ENCODE measurements around the gene NCOA1.

NCOA1 gene

GRCh38 chr2:24489465-24490180, 1.4 kb upstream of the NCOA1 start:
- Histone ChIP-seq H3K9me3 (ENCODE audit: control insufficient read depth, insufficient read depth, low read length) (no peaks in the 10 kb centered on the region), H3K9ac (ENCODE audit: low read depth, low read length) (peak overlapping the region; percentile 61; the same call in 1 of the 2 replicates), H3K4me1 (ENCODE audit: insufficient read depth, low read length) (no peaks in the 10 kb centered on the region; the same call in 1 of the 2 replicates), H3K36me3 (ENCODE audit: insufficient read depth, low read length) (no peaks in the 10 kb centered on the region)

GRCh38 chr2:24490181-24490689, 819 bp upstream of the NCOA1 start:
- H3K4me1 ChIP-seq (ENCODE audit: insufficient read depth, low read length), result no peaks in the 10 kb centered on the region; the same call in 1 of the 2 replicates
- H3K36me3 ChIP-seq (ENCODE audit: insufficient read depth, low read length), result no peaks in the 10 kb centered on the region
- no peaks in the 10 kb centered on the region for H3K9me3 ChIP-seq (ENCODE audit: control insufficient read depth, insufficient read depth, low read length)
- peak overlapping the region; percentile 61 for H3K9ac ChIP-seq (ENCODE audit: low read depth, low read length)

GRCh38 chr2:24491542-24492420, 727 bp downstream of the NCOA1 start:
- H3K4me1 ChIP-seq (ENCODE audit: insufficient read depth, low read length), result no peaks in the 10 kb centered on the region; the same call in 1 of the 2 replicates
- no peaks in the 10 kb centered on the region for H3K36me3 ChIP-seq (ENCODE audit: insufficient read depth, low read length)
- H3K9me3 ChIP-seq (ENCODE audit: control insufficient read depth, insufficient read depth, low read length), result no peaks in the 10 kb centered on the region
- H3K9ac ChIP-seq (ENCODE audit: low read depth, low read length), result peak overlapping the region; percentile 84

- Histone ChIP-seq H3K36me3 (ENCODE audit: insufficient read depth, low read length) (no peaks in the 10 kb centered on the region), H3K9me3 (ENCODE audit: control insufficient read depth, insufficient read depth, low read length) (no peaks in the 10 kb centered on the region), H3K9ac (ENCODE audit: low read depth, low read length) (peak overlapping the region; percentile 84), H3K4me1 (ENCODE audit: insufficient read depth, low read length) (no peaks in the 10 kb centered on the region; the same call in 1 of the 2 replicates)
Measured at GRCh38 chr2:24492421-24493279, 1.6 kb downstream of the NCOA1 start.

GRCh38 chr2:24493713-24494112, 2.7 kb downstream of the NCOA1 start:
- Histone ChIP-seq H3K36me3 (ENCODE audit: insufficient read depth, low read length) (no peaks in the 10 kb centered on the region), H3K9me3 (ENCODE audit: control insufficient read depth, insufficient read depth, low read length) (no peaks in the 10 kb centered on the region), H3K9ac (ENCODE audit: low read depth, low read length) (no peak overlapping the region), H3K4me1 (ENCODE audit: insufficient read depth, low read length) (no peaks in the 10 kb centered on the region; the same call in 1 of the 2 replicates)

- H3K4me1 ChIP-seq (ENCODE audit: insufficient read depth, low read length), result no peaks in the 10 kb centered on the region; the same call in 1 of the 2 replicates
Measured at GRCh38 chr2:24494410-24494809, 3.4 kb downstream of the NCOA1 start.

GRCh38 chr2:24495451-24495850, 4.4 kb downstream of the NCOA1 start:
- no peak overlapping the region for H3K9ac ChIP-seq (ENCODE audit: low read depth, low read length)
- H3K36me3 ChIP-seq (ENCODE audit: insufficient read depth, low read length), result no peaks in the 10 kb centered on the region
- no peaks in the 10 kb centered on the region for H3K9me3 ChIP-seq (ENCODE audit: control insufficient read depth, insufficient read depth, low read length)
- no peaks in the 10 kb centered on the region; the same call in 1 of the 2 replicates for H3K4me1 ChIP-seq (ENCODE audit: insufficient read depth, low read length)

More at GRCh38 chr2:24494410-24494809, 3.4 kb downstream of the NCOA1 start:
- no peaks in the 10 kb centered on the region for H3K9me3 ChIP-seq (ENCODE audit: control insufficient read depth, insufficient read depth, low read length)
- H3K36me3 ChIP-seq (ENCODE audit: insufficient read depth, low read length), result no peaks in the 10 kb centered on the region
- H3K9ac ChIP-seq (ENCODE audit: low read depth, low read length), result no peak overlapping the region

- H3K9me3 ChIP-seq (ENCODE audit: control insufficient read depth, insufficient read depth, low read length), result no peaks in the 10 kb centered on the region
- no peaks in the 10 kb centered on the region for H3K36me3 ChIP-seq (ENCODE audit: insufficient read depth, low read length)
- H3K4me1 ChIP-seq (ENCODE audit: insufficient read depth, low read length), result no peaks in the 10 kb centered on the region; the same call in 1 of the 2 replicates
- no peak overlapping the region for H3K9ac ChIP-seq (ENCODE audit: low read depth, low read length)
Measured at GRCh38 chr2:24496959-24497358, 5.9 kb downstream of the NCOA1 start.

- no peaks in the 10 kb centered on the region for H3K9me3 ChIP-seq (ENCODE audit: control insufficient read depth, insufficient read depth, low read length)
- no peaks in the 10 kb centered on the region for H3K36me3 ChIP-seq (ENCODE audit: insufficient read depth, low read length)
- no peaks in the 10 kb centered on the region; the same call in 1 of the 2 replicates for H3K4me1 ChIP-seq (ENCODE audit: insufficient read depth, low read length)
- H3K9ac ChIP-seq (ENCODE audit: low read depth, low read length), result no peak overlapping the region
Measured at GRCh38 chr2:24497685-24498084, 6.6 kb downstream of the NCOA1 start.

GRCh38 chr2:24498121-24498520, 7.1 kb downstream of the NCOA1 start:
- no peaks in the 10 kb centered on the region for H3K36me3 ChIP-seq (ENCODE audit: insufficient read depth, low read length)
- H3K9me3 ChIP-seq (ENCODE audit: control insufficient read depth, insufficient read depth, low read length), result no peaks in the 10 kb centered on the region
- H3K9ac ChIP-seq (ENCODE audit: low read depth, low read length), result no peak overlapping the region
- no peaks in the 10 kb centered on the region; the same call in 1 of the 2 replicates for H3K4me1 ChIP-seq (ENCODE audit: insufficient read depth, low read length)

- Histone ChIP-seq H3K36me3 (ENCODE audit: insufficient read depth, low read length) (no peaks in the 10 kb centered on the region), H3K9ac (ENCODE audit: low read depth, low read length) (no peak overlapping the region), H3K4me1 (ENCODE audit: insufficient read depth, low read length) (no peaks in the 10 kb centered on the region), H3K9me3 (ENCODE audit: control insufficient read depth, insufficient read depth, low read length) (no peaks in the 10 kb centered on the region)
Measured at GRCh38 chr2:24501813-24502212, 10.8 kb downstream of the NCOA1 start.

GRCh38 chr2:24505534-24506275, 14.7 kb downstream of the NCOA1 start:
- Histone ChIP-seq H3K36me3 (ENCODE audit: insufficient read depth, low read length) (no peaks in the 10 kb centered on the region), H3K9ac (ENCODE audit: low read depth, low read length) (no peak overlapping the region), H3K9me3 (ENCODE audit: control insufficient read depth, insufficient read depth, low read length) (no peaks in the 10 kb centered on the region), H3K4me1 (ENCODE audit: insufficient read depth, low read length) (no peaks in the 10 kb centered on the region)

- Histone ChIP-seq H3K36me3 (ENCODE audit: insufficient read depth, low read length) (no peaks in the 10 kb centered on the region), H3K4me1 (ENCODE audit: insufficient read depth, low read length) (no peaks in the 10 kb centered on the region), H3K9ac (ENCODE audit: low read depth, low read length) (no peak overlapping the region), H3K9me3 (ENCODE audit: control insufficient read depth, insufficient read depth, low read length) (no peaks in the 10 kb centered on the region)
Measured at GRCh38 chr2:24507549-24507948, 16.5 kb downstream of the NCOA1 start.

Data from ES-I3 (cell line).